RCC 7860 (cell line): Measurements from ENCODE around the gene MYL1.

Experiments
- DNase-seq: peaks from one replicate; pipeline ENCODE4 v3.0.0-alpha.2; 2015; ENCODE audit warnings: low spot score
- FAIRE-seq: peaks from 2 replicates; lab custom pipeline; 2012; peaks lifted over from hg19 to GRCh38; lab: Jason Lieb, UNC

MYL1 gene

DNA sequence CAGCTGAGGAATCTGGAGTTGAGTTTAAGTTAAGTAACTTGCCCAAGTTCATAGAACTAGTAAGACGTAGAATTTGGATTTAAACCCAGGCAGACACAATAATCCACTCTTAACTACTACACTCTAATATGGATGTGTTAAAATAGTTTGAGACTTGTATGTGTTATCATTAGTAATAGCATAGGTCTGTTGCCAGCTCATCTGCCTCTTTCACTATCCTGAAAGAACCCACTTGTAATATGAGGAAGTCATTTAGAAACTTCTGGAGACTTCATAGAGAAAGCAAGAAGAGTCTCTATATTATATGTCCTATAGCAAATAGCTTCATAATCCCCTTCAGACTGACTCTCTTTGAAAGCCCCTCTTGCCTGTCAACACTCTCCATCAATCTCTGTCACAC lies 46.7 kb downstream of the MYL1 start:
- no peak for FAIRE-seq
- no peak for DNase-seq

DNA sequence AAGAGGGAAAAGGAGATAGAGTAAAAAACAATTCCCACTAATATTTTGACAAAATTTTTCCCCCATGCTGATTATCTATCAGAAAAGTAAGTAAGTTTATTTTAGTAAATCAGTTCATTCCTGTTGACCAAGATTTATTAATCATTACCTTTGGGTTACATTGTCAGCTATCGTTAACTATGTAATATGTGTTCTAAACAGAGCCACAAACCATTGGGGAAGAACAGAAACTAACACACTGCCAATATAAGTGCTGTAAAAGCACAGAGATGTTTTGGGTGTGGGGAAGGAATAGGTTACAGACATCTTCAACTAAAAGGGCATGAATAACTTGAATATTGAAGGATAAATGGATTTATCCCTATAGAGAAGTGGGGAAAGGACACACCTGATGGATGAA lies 47.3 kb downstream of the MYL1 start:
- FAIRE-seq (no peak), DNase-seq (no peak)

- DNase-seq (no peak), FAIRE-seq (no peak)
Measured at GRCh38 chr2:210264282-210264681, 50.7 kb downstream of the MYL1 start.

- FAIRE-seq, result no peak
- no peak for DNase-seq
Measured at GRCh38 chr2:210263841-210264240, 51.1 kb downstream of the MYL1 start.

- DNase-seq (no peak), FAIRE-seq (no peak)
Measured at GRCh38 chr2:210262036-210262435, 52.9 kb downstream of the MYL1 start.

DNA sequence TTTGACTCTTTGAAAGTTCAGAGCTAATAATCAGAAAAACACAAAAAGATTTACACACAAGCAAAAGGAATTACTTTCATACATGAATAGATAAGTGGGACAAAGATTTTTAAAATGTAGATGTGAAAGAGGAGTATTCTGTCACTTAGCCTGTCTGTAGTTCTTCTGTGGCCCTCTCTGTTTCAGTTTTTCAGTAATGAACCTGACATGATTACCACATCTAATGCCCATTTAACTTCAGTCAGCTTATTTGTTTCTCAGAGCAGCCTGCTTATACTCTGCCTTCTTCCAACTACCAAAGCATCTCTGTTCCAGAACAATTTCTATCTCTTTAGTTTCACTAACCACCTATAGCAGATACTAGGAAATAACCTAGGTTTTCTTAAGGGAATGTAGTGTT lies 55.3 kb downstream of the MYL1 start:
- DNase-seq, result no peak
- no peak for FAIRE-seq

GRCh38 chr2:210252699-210253606 lies 62.0 kb downstream of the MYL1 start:
- no peak for FAIRE-seq
- no peak for DNase-seq

DNA sequence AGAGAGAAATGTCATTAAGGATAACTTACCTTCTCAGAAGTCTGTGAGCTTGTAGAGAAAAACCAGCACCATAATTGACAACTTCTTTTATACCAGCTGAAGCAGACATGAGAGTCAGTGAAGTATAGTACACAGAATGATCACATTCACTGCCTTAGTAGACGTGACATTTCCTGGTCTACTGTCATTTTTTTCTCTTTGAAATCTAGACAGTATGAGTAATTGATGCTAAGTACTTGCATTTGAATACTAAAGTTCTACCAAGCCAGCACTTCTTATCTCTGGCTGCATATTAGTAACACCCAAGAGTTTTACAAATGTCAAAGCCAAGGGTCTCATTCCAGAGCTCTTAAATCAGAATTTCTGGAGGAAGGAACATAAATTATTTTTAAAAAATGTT lies 64.4 kb downstream of the MYL1 start:
- FAIRE-seq (no peak), DNase-seq (no peak)
